Activated naive CD4-positive, alpha-beta T cell treated with anti-CD3 and anti-CD28 coated beads, Interleukin-2, amount 50 U/mL, for 72 hours (primary cell): ENCODE data around the gene PIK3C3. TPM values are rescaled to one million over a fixed set of nuclear protein-coding genes. Genes with fewer than 3 reads are reported as not detected.
"Not testable (repeated sequence)": the region's sequence is repeated elsewhere in the genome, so short reads cannot be mapped to it uniquely, and the experiment has no call there.

Experiments used
- ATAC-seq, 2 donors: fragments of 150-1000 bp; cut with Tn5 transposase; 2 replicates each; pipeline ENCODE4 v1.10.0; 2021; ENCODE audit warnings: mild to moderate bottlenecking in 2 of 2, moderate library complexity in 2 of 2
- DNase-seq, 2 donors: peaks; one replicate each; pipeline ENCODE4 v3.0.0; 2021 to 2022; ENCODE audit warnings: low spot score in 2 of 2
- H3K27ac Mint-ChIP-seq, 2 donors: one replicate each; pipeline ENCODE4 v1.8.0; 2022; ENCODE audit warnings: mild to moderate bottlenecking in 2 of 2, mixed read lengths in 2 of 2
- H3K36me3 Mint-ChIP-seq, 2 donors: one replicate each; pipeline ENCODE4 v1.8.0; 2022; ENCODE audit warnings: mixed read lengths in 2 of 2
- H3K9me3 Mint-ChIP-seq, 2 donors: one replicate each; pipeline ENCODE4 v1.8.0; 2022; ENCODE audit warnings: mixed read lengths in 2 of 2
- total RNA-seq, 2 donors: library from RNA; stranded (reverse); gene quantifications; one replicate each; pipeline ENCODE4 v1.2.3, GENCODE V29; 2022

PIK3C3 gene
- total RNA-seq, 2 donors from 2014 or later = 56.4 to 72.9 TPM

DNA sequence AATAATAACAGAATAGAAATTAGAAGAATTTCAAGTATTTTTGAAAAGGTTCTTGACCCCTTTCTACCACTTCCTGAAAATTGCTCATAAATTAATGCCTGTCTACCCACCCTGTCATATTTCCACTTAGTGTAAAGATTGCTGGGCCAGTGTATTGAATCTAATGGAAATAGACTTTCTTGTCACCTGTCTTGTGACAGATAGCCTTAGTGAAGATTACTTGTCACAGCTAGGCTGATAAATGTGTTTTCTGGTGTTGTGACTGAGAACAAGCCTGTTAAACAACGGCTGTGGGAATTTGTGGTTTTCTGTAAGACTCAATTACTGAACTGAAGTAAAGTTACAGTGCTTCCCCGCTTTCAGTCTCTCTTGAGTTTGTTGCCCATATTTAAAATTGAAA lies 37.0 kb downstream of the PIK3C3 start:
- no peaks in the 10 kb centered on the region for H3K9me3 Mint-ChIP-seq
- ATAC-seq = peak in 1 of 2 donors; percentile 32
- no peak overlapping the region for H3K27ac Mint-ChIP-seq
- no peak for DNase-seq
- H3K36me3 Mint-ChIP-seq = peaks cover 13 to 21% of the 10 kb centered on the region in 2 donors

DNA sequence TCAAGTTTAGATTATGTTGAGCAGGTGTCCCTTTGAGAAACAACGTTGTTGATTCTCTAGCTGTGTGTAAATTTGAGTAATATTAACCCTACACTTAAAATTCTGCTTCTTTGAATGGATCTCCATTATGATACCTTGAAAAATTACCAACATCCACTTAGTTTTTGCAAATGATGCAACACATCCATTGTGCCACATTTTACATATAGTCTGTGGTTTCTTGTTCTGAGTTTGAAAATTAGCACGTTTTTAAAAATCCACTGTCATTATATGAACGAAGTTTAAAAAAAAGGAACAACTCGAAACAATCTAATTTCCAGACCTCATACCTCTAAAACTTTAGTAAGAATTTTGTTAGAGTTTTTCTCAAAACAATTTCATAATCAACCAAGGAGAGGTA lies 37.7 kb downstream of the PIK3C3 start:
- H3K36me3 Mint-ChIP-seq = peaks cover 15 to 21% of the 10 kb centered on the region in 2 donors
- ATAC-seq = no peak
- DNase-seq = no peak
- H3K9me3 Mint-ChIP-seq = no peaks in the 10 kb centered on the region
- no peak overlapping the region for H3K27ac Mint-ChIP-seq

DNA sequence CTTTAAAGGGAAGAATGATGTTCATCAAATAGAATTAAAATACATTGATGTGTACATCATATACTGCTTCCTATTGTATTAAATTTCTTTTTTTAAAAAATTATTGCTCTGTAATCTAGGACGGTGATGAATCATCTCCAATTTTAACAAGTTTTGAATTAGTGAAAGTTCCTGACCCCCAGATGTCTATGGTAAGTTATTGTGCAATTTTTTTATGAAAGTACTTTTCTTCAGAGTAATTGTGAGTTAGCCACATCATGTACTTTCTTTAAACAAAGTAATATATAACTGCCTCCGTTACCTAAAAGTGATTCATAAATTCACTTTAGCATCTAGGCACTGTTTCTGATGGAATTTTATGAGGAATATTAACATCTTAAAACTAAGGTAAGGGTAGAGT lies 38.1 kb downstream of the PIK3C3 start:
- Mint-ChIP-seq H3K36me3 (peaks cover 15 to 23% of the 10 kb centered on the region in 2 donors), H3K9me3 (no peaks in the 10 kb centered on the region), H3K27ac (no peak overlapping the region)

DNA sequence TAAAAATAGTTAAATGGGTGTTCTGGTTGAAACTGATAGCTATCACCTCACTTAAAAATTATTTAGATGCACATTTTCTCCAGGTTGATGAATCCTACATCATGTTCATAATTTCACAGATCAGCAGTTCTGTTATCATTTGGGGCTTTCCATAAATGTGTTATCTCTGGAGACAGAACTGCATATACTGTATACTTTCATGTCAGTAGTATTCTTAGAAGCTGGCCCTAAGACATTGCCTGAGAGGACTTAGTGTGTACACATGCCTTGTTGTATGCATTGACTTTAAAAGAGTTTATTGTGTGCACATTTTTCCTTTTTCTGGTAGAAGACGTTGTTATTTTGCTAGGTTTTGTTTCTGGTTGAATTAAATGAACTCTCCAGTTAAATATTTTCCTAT lies 41.0 kb downstream of the PIK3C3 start:
- Mint-ChIP-seq H3K9me3 (no peaks in the 10 kb centered on the region), H3K27ac (no peak overlapping the region), H3K36me3 (peaks cover 25 to 45% of the 10 kb centered on the region in 2 donors)
- no peak for DNase-seq
- no peak for ATAC-seq

More for the DNA sequence above, 38.1 kb downstream of the PIK3C3 start:
- ATAC-seq (no peak), DNase-seq (no peak)

DNA sequence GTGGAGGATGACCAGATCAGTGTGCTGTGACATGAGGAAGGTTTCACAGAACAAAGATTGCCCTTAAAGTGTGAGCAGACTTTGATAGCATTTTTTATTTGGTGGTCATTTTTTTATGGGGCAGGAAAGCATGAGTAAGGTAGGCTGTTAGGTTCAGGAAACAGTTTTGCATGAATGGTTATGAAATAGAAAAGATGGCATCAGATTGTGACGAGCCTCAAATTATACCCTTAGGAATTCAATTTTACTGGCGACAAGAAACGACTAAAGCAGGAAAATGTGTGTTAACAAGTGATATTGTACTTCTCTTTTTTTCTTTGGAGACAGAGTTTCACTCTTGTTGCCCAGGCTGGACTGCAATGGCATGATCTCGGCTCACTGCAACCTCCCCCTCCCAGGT lies 44.7 kb downstream of the PIK3C3 start:
- Mint-ChIP-seq H3K27ac (no peak overlapping the region), H3K36me3 (peaks cover 34 to 51% of the 10 kb centered on the region in 2 donors), H3K9me3 (no peaks in the 10 kb centered on the region)
- DNase-seq (no peak), ATAC-seq (no peak)

DNA sequence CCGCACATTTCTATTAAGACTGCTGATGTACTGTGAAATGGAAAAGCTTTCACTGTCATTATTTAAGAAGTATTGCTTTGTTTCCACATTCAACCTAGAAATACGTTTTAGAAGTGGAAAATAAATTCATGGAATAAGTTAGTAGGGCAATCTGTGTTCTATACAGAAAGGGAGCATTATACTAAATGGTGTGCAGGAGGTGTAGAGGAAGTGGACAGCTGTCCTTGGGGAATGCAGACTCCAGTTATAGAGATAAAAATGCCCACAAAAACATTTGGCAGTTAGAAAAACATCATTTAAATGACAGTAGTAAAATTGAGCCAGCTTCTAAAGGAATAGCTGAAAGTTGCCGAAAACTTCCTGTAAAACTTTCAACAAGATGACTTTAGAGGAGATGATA lies 46.8 kb downstream of the PIK3C3 start:
- no peak for DNase-seq

DNA sequence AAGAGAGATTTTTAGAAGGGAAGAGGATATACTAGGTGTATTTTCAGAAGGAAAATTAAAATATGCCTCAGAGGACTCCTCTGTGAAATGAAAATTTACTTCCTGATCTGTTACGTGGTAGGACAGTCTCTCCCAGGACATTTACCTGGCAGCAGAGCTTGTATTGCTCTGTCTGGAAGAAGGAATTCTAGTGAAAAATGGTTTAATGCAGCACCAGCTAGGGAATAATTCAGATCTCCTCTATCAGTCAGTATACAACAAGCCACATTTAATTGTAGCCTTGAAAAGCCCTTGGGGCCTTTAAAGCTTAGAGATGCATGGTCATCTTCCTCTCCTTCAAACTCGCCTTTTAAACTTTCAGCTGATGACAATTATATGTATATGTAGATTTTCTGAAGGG lies 49.6 kb downstream of the PIK3C3 start:
- Mint-ChIP-seq H3K27ac (no peak overlapping the region), H3K9me3 (no peaks in the 10 kb centered on the region), H3K36me3 (peaks cover 39 to 41% of the 10 kb centered on the region in 2 donors)
- DNase-seq = no peak
- ATAC-seq = no peak

More for the DNA sequence above, 46.8 kb downstream of the PIK3C3 start:
- Mint-ChIP-seq H3K36me3 (peaks cover 36 to 53% of the 10 kb centered on the region in 2 donors), H3K27ac (no peak overlapping the region), H3K9me3 (no peaks in the 10 kb centered on the region)
- ATAC-seq = no peak

DNA sequence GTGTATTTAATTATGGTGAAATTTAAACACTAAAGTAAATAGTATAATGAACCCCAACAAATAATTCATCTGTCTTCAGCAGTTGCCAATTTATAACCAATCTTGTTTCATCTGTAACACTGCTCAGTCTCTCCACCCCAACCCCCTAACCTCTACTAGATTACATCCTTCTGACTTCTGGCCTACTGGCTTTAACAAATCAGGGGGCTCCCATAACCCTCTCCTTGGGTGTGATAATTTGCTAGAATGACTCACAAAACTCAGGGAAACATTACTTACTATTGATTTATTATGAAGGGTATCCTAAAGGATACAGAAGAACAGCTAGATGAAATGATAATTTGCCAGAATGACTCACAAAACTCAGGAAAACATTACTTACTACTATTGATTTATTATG lies 50.7 kb downstream of the PIK3C3 start:
- Mint-ChIP-seq H3K36me3 (peaks cover 38 to 39% of the 10 kb centered on the region in 2 donors), H3K27ac (no peak overlapping the region), H3K9me3 (peaks cover 0 to 3% of the 10 kb centered on the region in 2 donors)
- ATAC-seq (no peak), DNase-seq (no peak)

DNA sequence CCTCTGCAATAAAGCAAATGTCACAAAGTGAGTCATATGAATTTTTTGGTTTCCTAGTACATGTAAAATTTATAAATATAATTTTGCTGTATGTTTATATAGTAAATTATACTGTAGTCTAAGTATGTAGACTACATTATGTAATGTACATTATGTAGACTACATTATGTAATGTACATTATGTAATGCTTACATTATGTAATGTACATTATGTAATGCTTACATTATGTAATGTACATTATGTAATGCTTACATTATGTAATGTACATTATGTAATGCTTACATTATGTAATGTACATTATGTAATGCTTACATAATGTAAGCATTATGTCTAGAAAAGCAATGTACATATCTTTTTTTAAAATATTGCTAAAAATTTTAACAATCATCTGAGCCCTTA lies 54.4 kb downstream of the PIK3C3 start:
- H3K36me3 Mint-ChIP-seq = peaks cover 22 to 26% of the 10 kb centered on the region in 2 donors

DNA sequence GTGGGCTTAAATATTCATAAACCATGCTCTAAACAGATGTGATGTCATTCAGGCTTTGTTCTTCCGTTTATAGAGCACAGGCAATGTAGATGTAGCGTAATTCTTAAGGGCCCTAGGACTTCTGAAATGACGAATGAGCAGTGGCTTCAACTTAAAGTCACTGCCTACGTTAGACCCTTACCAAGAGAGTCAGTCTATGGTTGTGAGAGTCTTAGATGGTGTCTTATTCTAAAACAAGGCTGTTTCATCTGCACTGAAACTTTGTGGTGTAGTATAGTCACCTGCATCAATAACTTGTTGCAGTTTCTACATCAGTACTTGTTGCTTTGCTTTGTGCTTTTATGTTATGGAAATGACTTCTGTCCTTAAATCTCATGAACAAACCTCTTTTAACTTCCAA lies 56.0 kb downstream of the PIK3C3 start:
- Mint-ChIP-seq H3K27ac (no peak overlapping the region), H3K36me3 (peaks cover 26 to 27% of the 10 kb centered on the region in 2 donors), H3K9me3 (peaks cover 0 to 3% of the 10 kb centered on the region in 2 donors)
- ATAC-seq (peak; percentile 89 to 99), DNase-seq (no peak)

More for the DNA sequence above, 54.4 kb downstream of the PIK3C3 start:
- not testable (repeated sequence) for DNase-seq, H3K9me3 Mint-ChIP-seq, ATAC-seq, H3K27ac Mint-ChIP-seq

DNA sequence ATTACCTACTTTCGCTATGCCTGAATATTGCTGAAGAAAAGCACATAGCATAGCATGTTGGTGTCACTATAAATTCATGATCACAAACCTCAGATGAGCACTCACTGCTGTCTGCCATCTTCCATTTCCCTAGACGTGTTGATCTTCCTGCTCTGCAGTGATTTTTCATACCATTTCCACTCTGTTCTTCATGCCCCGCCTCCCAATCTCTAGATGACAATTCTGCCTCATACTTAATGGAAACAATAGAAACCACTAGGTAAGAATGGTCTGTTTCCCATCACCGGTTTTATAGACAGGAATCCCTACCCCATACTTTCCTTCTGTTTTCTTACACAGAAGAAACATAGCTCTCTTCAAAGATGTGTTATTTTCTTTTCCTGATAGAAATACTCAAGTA lies 63.8 kb downstream of the PIK3C3 start:
- Mint-ChIP-seq H3K9me3 (no peaks in the 10 kb centered on the region), H3K36me3 (peaks cover 7 to 11% of the 10 kb centered on the region in 2 donors), H3K27ac (no peak overlapping the region)
- peak in 1 of 2 donors; percentile 65 for ATAC-seq
- DNase-seq = no peak

DNA sequence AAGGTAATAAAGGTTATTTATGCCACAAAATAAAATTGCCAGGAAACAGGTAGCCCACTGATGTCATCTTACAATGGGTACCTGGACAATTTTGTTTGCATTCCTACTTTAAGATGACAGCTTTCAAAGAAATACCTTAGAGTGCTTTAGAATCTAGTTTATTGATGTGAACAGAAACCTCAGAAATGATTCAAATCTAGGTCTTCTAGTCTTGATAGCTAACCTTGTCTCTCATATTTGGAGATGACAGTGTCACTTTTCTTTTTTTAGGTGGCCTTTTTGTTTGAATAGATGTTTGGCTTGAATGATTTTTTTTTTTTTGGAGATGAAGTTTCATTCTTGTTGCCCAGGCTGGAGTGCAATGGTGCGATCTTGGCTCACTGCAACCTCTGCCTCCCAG lies 69.1 kb downstream of the PIK3C3 start:
- ATAC-seq (peak; percentile 49 to 75), DNase-seq (no peak)
- peaks cover 0 to 15% of the 10 kb centered on the region in 2 donors for H3K36me3 Mint-ChIP-seq
- peak overlapping the region in 1 of 2 donors; percentile 26 for H3K27ac Mint-ChIP-seq
- no peaks in the 10 kb centered on the region for H3K9me3 Mint-ChIP-seq

DNA sequence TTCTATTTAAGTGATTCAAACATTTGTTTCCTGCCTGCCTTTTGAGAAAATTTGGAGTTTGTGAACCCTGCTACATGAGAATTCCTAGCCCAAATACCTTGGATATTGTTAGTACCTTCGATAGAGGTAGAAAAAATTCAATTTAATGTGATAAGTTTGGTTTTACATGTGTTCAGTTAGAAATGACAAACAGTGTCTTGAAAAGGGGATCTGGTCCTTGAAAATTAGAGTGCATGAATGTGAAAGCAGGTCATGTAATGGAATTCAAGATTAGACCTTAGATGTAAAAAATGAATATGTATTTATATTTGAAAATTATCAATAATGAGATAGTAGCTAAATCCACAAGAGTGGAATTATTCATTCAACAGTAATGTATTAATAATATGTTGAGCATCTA lies 70.5 kb downstream of the PIK3C3 start:
- ATAC-seq (no peak), DNase-seq (no peak)
- Mint-ChIP-seq H3K36me3 (peaks cover 0 to 15% of the 10 kb centered on the region in 2 donors), H3K9me3 (no peaks in the 10 kb centered on the region), H3K27ac (peak overlapping the region in 1 of 2 donors; percentile 25)

DNA sequence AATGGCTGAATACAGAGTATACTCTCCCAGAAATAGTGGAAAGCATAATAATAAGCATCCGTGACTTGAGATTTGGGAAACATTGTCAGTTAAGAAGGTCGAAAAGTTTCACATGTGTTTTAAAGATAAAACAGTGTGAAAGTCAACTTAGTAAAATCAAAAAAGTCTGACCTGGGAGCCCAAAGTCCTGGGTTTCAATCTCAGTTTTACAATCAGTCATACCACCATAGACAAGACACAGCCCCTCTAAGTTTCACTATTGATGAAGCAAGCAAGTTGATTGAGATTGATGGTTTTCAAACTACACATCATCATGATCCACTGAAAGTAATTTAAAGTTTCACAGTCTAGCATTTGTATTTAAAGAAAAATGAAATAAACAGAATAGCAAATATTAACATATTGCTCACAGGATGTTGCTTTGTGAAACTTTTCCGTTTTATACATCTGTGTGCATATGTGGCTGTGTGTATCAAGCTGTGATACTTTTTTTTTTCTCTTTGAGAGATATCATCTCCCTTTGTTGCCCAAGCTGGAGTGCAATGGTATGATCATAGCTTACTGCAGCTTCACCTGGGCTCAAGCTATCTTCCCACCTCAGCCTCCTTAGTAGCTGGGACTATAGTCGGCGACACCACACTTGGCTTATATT lies 71.1 kb downstream of the PIK3C3 start:
- H3K36me3 Mint-ChIP-seq = peaks cover 0 to 16% of the 10 kb centered on the region in 2 donors
- H3K27ac Mint-ChIP-seq = no peak overlapping the region

DNA sequence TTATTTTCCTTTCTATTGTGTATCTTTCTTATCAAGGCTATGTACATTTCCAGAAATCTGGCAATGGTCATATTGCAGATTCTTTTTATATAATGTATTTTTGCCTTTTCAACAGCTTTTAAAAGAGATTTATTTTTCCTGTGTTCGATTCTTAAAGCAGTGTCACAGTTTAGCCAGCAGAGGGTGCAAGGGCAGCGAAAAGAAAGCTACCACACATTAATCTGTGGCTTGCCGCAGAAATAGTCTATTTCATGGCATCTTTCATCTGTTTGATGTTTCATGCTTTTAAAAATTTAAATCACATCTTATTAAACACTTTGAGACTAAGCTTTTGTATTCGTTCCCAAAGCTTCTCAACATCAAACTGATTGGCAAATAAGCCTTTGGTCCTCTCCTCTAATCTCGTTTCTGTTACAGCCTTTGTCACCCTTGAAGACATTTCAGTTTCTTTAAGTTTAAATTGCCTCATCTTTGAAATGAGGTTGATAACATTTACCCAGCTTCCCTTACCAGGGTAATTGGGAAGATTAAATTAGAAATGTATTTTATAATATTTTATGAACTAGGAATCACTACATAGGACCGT lies 73.3 kb downstream of the PIK3C3 start:
- H3K9me3 Mint-ChIP-seq = no peaks in the 10 kb centered on the region
- DNase-seq (peak in 1 of 2 donors; percentile 19), ATAC-seq (no peak)
- peaks cover 5 to 37% of the 10 kb centered on the region in 2 donors for H3K36me3 Mint-ChIP-seq
- no peak overlapping the region for H3K27ac Mint-ChIP-seq

More for the DNA sequence above, 71.1 kb downstream of the PIK3C3 start:
- H3K9me3 Mint-ChIP-seq = no peaks in the 10 kb centered on the region
- DNase-seq (no peak), ATAC-seq (peak; percentile 86 to 89)

DNA sequence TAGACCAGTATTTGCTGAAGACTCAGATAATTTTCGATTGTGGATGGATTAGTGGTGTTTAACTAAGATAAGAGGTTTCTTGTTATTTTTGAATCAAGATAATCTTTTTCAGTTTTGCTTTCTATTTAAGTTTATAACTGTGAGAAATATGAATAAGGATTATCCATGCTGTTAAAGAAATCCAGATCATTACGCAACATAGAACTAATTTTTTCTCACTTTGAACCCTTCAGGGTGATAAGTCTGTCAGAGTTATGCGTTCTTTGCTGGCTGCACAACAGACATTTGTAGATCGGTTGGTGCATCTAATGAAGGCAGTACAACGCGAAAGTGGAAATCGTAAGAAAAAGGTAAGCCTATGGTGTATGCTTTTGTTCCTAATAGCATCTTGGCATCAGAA lies 74.1 kb downstream of the PIK3C3 start:
- DNase-seq (no peak), ATAC-seq (no peak)
- peaks cover 5 to 42% of the 10 kb centered on the region in 2 donors for H3K36me3 Mint-ChIP-seq
- no peaks in the 10 kb centered on the region for H3K9me3 Mint-ChIP-seq
- no peak overlapping the region for H3K27ac Mint-ChIP-seq

DNA sequence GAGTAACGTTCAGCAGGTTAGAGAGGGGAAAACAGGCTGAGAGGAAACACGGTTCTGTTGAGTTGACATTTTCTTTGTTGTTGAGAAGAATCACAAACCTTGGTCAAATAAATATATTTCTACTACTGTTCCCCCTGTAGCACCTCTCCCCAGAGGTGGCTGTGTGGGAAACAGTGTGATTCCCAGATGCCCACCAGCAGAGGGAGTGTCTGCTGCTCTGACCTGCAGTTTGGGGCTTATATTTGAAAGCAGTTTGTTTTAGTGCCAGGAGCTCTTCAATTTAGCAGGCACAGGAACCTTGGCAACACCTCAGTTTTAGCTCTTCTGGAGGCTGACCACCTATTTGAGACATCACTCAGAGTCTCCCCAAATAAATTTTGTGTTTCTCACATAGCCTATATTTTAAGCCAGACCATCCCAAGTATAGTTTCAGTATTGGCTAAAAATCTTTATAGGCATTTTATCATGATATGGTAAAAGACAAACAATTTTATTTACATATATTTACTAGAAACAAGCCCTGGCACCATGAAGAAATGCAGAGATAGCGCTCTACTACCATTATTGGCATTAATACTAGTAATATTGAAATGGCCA lies 75.7 kb downstream of the PIK3C3 start:
- Mint-ChIP-seq H3K27ac (no peak overlapping the region), H3K36me3 (peaks cover 5 to 32% of the 10 kb centered on the region in 2 donors), H3K9me3 (no peaks in the 10 kb centered on the region)
- ATAC-seq (no peak), DNase-seq (no peak)
